ENCODE results near the gene RBM26.
"Not testable (repeated sequence)": the region's sequence is repeated elsewhere in the genome, so short reads cannot be mapped to it uniquely, and the experiment has no call there.

RBM26 gene

DNA sequence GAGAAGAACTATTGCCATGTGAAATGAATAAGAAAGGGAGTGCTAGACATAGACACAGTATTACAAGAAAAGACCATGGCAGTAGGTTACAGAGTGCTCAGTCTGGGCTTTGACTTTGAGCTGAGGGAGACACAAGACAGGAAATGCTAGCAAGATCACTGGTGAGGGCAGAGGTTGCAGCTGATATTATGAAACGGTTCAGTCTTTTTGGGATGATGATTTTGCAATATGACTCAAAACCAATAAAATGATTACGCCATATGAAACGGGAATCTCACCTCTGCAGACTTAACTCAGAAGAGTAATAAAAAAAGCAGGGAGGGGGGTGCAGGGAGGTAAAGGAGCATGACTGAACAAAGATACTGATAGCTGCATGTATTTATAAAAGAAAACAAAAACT lies 123.1 kb downstream of the RBM26 start:
- H3K27ac Mint-ChIP-seq, result no peak overlapping the region
- no peaks in the 10 kb centered on the region for H3K27me3 Mint-ChIP-seq (ENCODE audit: low read depth)
- no peaks in the 10 kb centered on the region for H3K36me3 Mint-ChIP-seq (ENCODE audit: low read depth)
- TF ChIP-seq, protein P1, sequence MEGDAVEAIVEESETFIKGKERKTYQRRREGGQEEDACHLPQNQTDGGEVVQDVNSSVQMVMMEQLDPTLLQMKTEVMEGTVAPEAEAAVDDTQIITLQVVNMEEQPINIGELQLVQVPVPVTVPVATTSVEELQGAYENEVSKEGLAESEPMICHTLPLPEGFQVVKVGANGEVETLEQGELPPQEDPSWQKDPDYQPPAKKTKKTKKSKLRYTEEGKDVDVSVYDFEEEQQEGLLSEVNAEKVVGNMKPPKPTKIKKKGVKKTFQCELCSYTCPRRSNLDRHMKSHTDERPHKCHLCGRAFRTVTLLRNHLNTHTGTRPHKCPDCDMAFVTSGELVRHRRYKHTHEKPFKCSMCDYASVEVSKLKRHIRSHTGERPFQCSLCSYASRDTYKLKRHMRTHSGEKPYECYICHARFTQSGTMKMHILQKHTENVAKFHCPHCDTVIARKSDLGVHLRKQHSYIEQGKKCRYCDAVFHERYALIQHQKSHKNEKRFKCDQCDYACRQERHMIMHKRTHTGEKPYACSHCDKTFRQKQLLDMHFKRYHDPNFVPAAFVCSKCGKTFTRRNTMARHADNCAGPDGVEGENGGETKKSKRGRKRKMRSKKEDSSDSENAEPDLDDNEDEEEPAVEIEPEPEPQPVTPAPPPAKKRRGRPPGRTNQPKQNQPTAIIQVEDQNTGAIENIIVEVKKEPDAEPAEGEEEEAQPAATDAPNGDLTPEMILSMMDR (IDR thresholded peaks at IDR 0.05; ENCODE audit: unreplicated experiment in 3 of 3), result no peak
- H3K4me1 Mint-ChIP-seq, result no peaks in the 10 kb centered on the region
- H3K4me3 Mint-ChIP-seq, result no peak overlapping the region
- no peaks in the 10 kb centered on the region for H3K9me3 Mint-ChIP-seq

DNA sequence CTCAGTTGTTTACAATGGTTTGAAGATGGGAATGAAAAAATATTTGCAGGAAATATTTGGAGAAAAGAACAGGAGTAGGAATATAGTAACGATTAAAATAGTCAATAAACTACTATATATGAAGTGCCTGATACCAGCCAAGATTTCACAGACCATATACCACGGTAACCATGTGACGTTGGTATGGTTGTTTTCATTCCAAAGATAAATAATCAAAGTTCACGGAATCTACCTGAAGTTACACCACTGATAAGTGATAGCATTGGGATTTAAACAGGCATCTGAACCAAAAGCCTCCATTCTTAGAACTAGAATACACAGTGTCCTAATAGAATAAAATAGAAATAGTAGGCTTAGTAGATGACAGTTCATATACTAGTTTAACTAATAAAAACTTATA lies 123.5 kb downstream of the RBM26 start:
- no peaks in the 10 kb centered on the region for H3K27me3 Mint-ChIP-seq (ENCODE audit: low read depth)
- H3K4me1 Mint-ChIP-seq, result no peaks in the 10 kb centered on the region
- H3K9me3 Mint-ChIP-seq, result no peaks in the 10 kb centered on the region
- TF ChIP-seq, protein P1 (IDR thresholded peaks at IDR 0.05; ENCODE audit: unreplicated experiment in 3 of 3), result no peak
- no peak overlapping the region for H3K4me3 Mint-ChIP-seq
- H3K36me3 Mint-ChIP-seq (ENCODE audit: low read depth), result no peaks in the 10 kb centered on the region
- H3K27ac Mint-ChIP-seq, result no peak overlapping the region

DNA sequence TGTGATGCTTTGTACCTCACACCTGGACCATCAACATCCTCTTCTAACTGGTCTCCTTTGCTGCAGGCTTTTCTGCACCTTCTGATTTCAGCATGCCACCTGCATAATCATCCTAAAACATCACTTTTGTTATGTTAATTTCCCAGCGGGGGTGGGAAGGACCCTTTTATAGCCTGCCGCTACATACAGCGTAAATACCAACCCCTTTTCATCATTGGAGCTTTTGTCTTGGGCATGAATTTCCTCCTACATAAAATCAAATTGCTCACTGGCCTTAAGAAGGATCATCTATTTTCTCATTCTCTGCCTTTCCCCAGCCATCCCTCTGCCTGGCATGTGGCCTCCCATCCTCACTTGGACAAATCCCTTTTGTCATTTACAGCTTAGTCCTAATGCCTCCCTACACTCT lies 124.7 kb downstream of the RBM26 start:
- Mint-ChIP-seq H3K9me3 (no peaks in the 10 kb centered on the region), H3K4me3 (no peak overlapping the region), H3K27ac (no peak overlapping the region), H3K4me1 (no peaks in the 10 kb centered on the region), H3K27me3 (ENCODE audit: low read depth) (no peaks in the 10 kb centered on the region), H3K36me3 (ENCODE audit: low read depth) (no peaks in the 10 kb centered on the region)
- TF ChIP-seq, protein P1 (IDR thresholded peaks at IDR 0.05; ENCODE audit: unreplicated experiment in 3 of 3), result no peak

DNA sequence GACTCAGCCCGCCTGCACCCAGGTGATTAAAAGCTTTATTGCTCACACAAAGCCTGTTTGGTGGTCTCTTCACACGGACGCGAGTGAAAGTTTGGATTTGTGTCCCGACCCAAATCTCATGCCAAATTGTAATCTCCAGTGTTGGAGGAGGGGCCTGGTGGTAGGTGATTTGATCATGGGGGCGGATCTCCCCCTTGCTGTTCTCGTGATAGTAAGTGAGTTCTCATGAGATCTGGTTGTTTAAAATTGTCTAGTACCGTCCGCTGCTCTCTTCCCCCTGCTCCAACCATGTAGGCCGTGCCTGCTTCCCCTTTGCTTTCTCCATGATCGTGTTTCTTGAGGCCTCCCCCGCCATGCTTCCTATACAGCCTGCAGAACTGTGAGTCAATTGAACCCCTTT lies 126.3 kb downstream of the RBM26 start:
- not testable (repeated sequence) for H3K36me3 Mint-ChIP-seq (ENCODE audit: low read depth); H3K4me3 Mint-ChIP-seq; H3K4me1 Mint-ChIP-seq; H3K27ac Mint-ChIP-seq; H3K9me3 Mint-ChIP-seq; H3K27me3 Mint-ChIP-seq (ENCODE audit: low read depth)

DNA sequence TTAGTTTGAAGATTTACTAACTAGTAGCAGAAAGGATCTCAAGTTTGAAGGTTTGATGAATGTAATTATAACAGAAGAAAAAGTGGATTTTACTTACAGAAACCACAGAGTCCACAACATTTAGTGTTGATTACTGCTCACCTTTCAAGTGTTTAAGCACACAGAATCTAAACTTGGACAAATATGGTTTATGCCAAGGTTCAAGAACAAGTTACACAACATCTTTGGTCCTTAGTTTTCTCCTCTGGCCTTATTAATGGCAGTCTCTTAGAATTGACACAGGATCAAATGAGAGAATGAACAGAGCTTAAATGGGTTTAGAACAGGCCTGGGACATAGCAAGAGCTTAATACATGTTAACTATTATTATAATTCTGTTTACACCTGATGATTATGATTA lies 133.0 kb downstream of the RBM26 start:
- Mint-ChIP-seq H3K4me3 (no peak overlapping the region), H3K27ac (no peak overlapping the region), H3K4me1 (no peaks in the 10 kb centered on the region), H3K27me3 (ENCODE audit: low read depth) (no peaks in the 10 kb centered on the region), H3K36me3 (ENCODE audit: low read depth) (no peaks in the 10 kb centered on the region), H3K9me3 (peaks cover 7% of the 10 kb centered on the region)
- TF ChIP-seq, protein P1 (IDR thresholded peaks at IDR 0.05; ENCODE audit: unreplicated experiment in 3 of 3), result no peak

DNA sequence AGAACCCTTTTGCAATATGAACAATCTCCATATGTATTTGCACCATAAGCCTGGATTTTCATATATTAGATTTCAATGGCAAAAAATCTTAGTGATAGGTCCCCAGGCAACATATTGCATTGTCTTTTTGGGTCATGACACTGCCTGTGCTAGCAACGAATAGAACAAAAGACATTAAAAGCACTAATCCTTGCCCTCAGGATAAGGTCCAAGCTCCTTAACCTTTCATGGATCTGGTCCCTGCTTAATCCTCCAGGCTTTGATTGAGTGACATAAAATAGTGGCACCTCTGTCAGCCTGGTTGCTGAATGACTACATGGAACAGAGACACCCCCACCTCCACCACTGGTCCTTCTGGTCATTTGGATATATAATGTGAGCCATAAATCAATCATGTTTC lies 134.4 kb downstream of the RBM26 start:
- Mint-ChIP-seq H3K27ac (no peak overlapping the region), H3K27me3 (ENCODE audit: low read depth) (no peaks in the 10 kb centered on the region), H3K9me3 (peaks cover 7% of the 10 kb centered on the region), H3K4me3 (no peak overlapping the region), H3K36me3 (ENCODE audit: low read depth) (no peaks in the 10 kb centered on the region), H3K4me1 (no peaks in the 10 kb centered on the region)
- TF ChIP-seq, protein P1 (IDR thresholded peaks at IDR 0.05; ENCODE audit: unreplicated experiment in 3 of 3), result no peak

Data from nephron (organoid).